Panc1 (cell line): Measurements from ENCODE around the gene CHKB. TPM values are rescaled to one million over a fixed set of nuclear protein-coding genes. Genes with fewer than 3 reads are reported as not detected.

ENCODE experiments used
- ATAC-seq: fragments of 200-7000 bp; cut with Tn5 transposase; 2 replicates; pipeline ENCODE4 v1.9.1; 2020; ENCODE audit warnings: mild to moderate bottlenecking, moderate library complexity
- BruUV-seq: library from RNA; stranded (reverse); fragments of 400-500 nt; replicated peaks from 2 replicates; lab custom pipeline; 2021; lab: Mats Ljungman, UMichigan
- CTCF ChIA-PET: fragments of 300-600 bp; sonication (Branson Sonifier 250); formaldehyde crosslinking; loops from one replicate; lab custom pipeline; 2022; ENCODE audit warnings: antibody characterized with exemption; lab: Charles Lee
- POLR2A ChIA-PET: fragments of 300-600 bp; sonication (Branson Sonifier 250); formaldehyde crosslinking; loops from one replicate; lab custom pipeline; 2022; ENCODE audit warnings: antibody characterized with exemption; lab: Charles Lee
- DNase-seq: peaks from one replicate; pipeline ENCODE4 v3.0.0-alpha.2; 2010; ENCODE audit warnings: low read depth, low spot score
- H3K27ac ChIP-seq: 2 replicates; pipeline ENCODE4 v1.5.1; 2011; ENCODE audit warnings: mild to moderate bottlenecking, low read length, inconsistent platforms
- H3K27me3 ChIP-seq: fragments of 200-500 bp; sonication (Bioruptor generic); 2 replicates; pipeline ENCODE4 v1.6.0; 2014; ENCODE audit warnings: low read length, inconsistent platforms; ENCODE audit not compliant: control insufficient read depth, insufficient read depth
- H3K36me3 ChIP-seq: fragments of 200-500 bp; sonication (Bioruptor generic); 2 replicates; pipeline ENCODE4 v1.5.1; 2014; ENCODE audit warnings: inconsistent platforms, mild to moderate bottlenecking, low read length, moderate library complexity; ENCODE audit not compliant: control insufficient read depth, insufficient read depth
- H3K4me1 ChIP-seq: 2 replicates; pipeline ENCODE4 v1.5.1; 2011; ENCODE audit warnings: inconsistent platforms, mild to moderate bottlenecking, low read length, moderate library complexity; ENCODE audit not compliant: control insufficient read depth, insufficient read depth
- H3K4me3 ChIP-seq, 2 experiments: 2 replicates each; pipeline ENCODE4 v1.5.1; 2011 to 2012; ENCODE audit warnings: low read depth in 2 of 2, low read length in 2 of 2, mild to moderate bottlenecking in 2 of 2, inconsistent platforms in 1 of 2, moderate library complexity in 1 of 2
- H3K9me3 ChIP-seq: fragments of 200-500 bp; sonication (Bioruptor generic); 2 replicates; pipeline ENCODE4 v1.5.1; 2014; ENCODE audit warnings: low read depth, mild to moderate bottlenecking, inconsistent platforms, low read length, moderate library complexity; ENCODE audit not compliant: control insufficient read depth, insufficient read depth
- CTCF ChIP-seq: fragments of 450-650 bp; IDR thresholded peaks from 2 replicates; pipeline ENCODE4 v1.5.1; 2017; ENCODE audit warnings: mild to moderate bottlenecking
- POLR2AphosphoS5 ChIP-seq: IDR thresholded peaks from 2 replicates; pipeline ENCODE4 v1.6.1; 2012; ENCODE audit warnings: mild to moderate bottlenecking, low read depth, low read length, moderate library complexity
- REST ChIP-seq, 2 experiments: IDR thresholded peaks; 2 replicates each; pipeline ENCODE4 v1.6.1; 2011 to 2012; ENCODE audit warnings: low read depth in 2 of 2, control low read depth in 1 of 2, low read length in 1 of 2, mild to moderate bottlenecking in 1 of 2, moderate library complexity in 1 of 2; ENCODE audit not compliant: insufficient read depth in 1 of 2
- SIN3A ChIP-seq: IDR thresholded peaks from 2 replicates; pipeline ENCODE4 v1.6.1; 2012; ENCODE audit warnings: low read depth, mild to moderate bottlenecking, low read length, moderate library complexity, borderline replicate concordance; ENCODE audit not compliant: insufficient read depth
- TCF7L2 ChIP-seq: IDR thresholded peaks from 2 replicates; pipeline ENCODE4 v1.6.1; 2011; ENCODE audit warnings: mild to moderate bottlenecking, low read depth, low read length, inconsistent platforms
- in situ Hi-C: cut with HindIII; loops from 2 replicates; pipeline ENCODE4 v1.10.0; 2016; ENCODE audit warnings: low sequenced_read_pairs, low pct_unique_long_range_greater_than_20kb
- intact Hi-C: fragments of 100-400 bp; cut with micrococcal nuclease; formaldehyde crosslinking; loops from one replicate; pipeline ENCODE4 v1.10.0; 2022; ENCODE audit not compliant: unreplicated experiment
- total RNA-seq: library from RNA; stranded (reverse); gene quantifications from one replicate; pipeline ENCODE4 v1.2.1, GENCODE V29; 2021; ENCODE audit not compliant: unreplicated experiment

The CHKB gene
- total RNA-seq, 1 experiment from 2014 or later = 43.5 TPM

- DNase-seq (no peak), ATAC-seq (no peak)
- 0 out of 2 replicates have a peak, but pooled peaks cover 2% of the 10 kb centered on the region for H3K4me1 ChIP-seq
- CTCF ChIA-PET = interaction anchor here (0.6 kb wide), 1 partner anchor 639 kb away, joined by 3 read pairs; no protein-coding TSS in a partner anchor
- no peak for TF ChIP-seq SIN3A
- no peak for TF ChIP-seq TCF7L2
- no TSS peak for BruUV-seq
- POLR2A ChIA-PET = no interaction called here
- H3K27me3 ChIP-seq = no peaks in the 10 kb centered on the region
- no peaks in the 10 kb centered on the region for H3K36me3 ChIP-seq
- no peak overlapping the region for H3K27ac ChIP-seq
- in situ Hi-C loops (no loop called here), intact Hi-C loops (no loop called here)
- H3K4me3 ChIP-seq = no peak overlapping the region
- no peaks in the 10 kb centered on the region for H3K9me3 ChIP-seq
These were observed 14.0 kb downstream of the CHKB start for GRCh38 chr22:50568626-50569025.

- ATAC-seq (no peak), DNase-seq (no peak)
- POLR2A ChIA-PET = no interaction called here
- Histone ChIP-seq H3K27ac (no peak overlapping the region), H3K27me3 (no peaks in the 10 kb centered on the region), H3K4me3 (no peak overlapping the region), H3K4me1 (0 out of 2 replicates have a peak, but pooled peaks cover 4% of the 10 kb centered on the region), H3K36me3 (no peaks in the 10 kb centered on the region), H3K9me3 (no peaks in the 10 kb centered on the region)
- CTCF ChIA-PET = no interaction called here
- no TSS peak for BruUV-seq
- in situ Hi-C loops = no loop called here
- TF ChIP-seq SIN3A = no peak
- no peak for TF ChIP-seq POLR2AphosphoS5
- TF ChIP-seq REST (IDR thresholded peaks at IDR 0.05; ENCODE audit: insufficient read depth in 1 of 2, low read depth in 2 of 2, low read length in 1 of 2) = no peak
- no peak for TF ChIP-seq CTCF
- no peak for TF ChIP-seq TCF7L2
- intact Hi-C loops = no loop called here
These were observed 14.9 kb downstream of the CHKB start for GRCh38 chr22:50567721-50568252.

GRCh38 chr22:50564289-50564688 is 18.4 kb downstream of the CHKB start:
- no peaks in the 10 kb centered on the region for H3K36me3 ChIP-seq
- no peak overlapping the region for H3K4me3 ChIP-seq
- ATAC-seq (no peak), DNase-seq (no peak)
- TF ChIP-seq CTCF = no peak
- TF ChIP-seq TCF7L2 = no peak
- no peak for TF ChIP-seq REST (IDR thresholded peaks at IDR 0.05; ENCODE audit: insufficient read depth in 1 of 2, low read depth in 2 of 2, low read length in 1 of 2)
- no peak for TF ChIP-seq POLR2AphosphoS5
- no peak for TF ChIP-seq SIN3A
- intact Hi-C loops (no loop called here), in situ Hi-C loops (no loop called here)
- H3K27me3 ChIP-seq = no peaks in the 10 kb centered on the region
- ChIA-PET CTCF (no interaction called here), POLR2A (interaction anchor here (0.7 kb wide), 1 partner anchor 66 kb away, joined by 4 read pairs; no protein-coding TSS in a partner anchor)
- BruUV-seq = no TSS peak
- H3K27ac ChIP-seq = no peak overlapping the region
- H3K4me1 ChIP-seq = 0 out of 2 replicates have a peak, but pooled peaks cover 4% of the 10 kb centered on the region
- no peaks in the 10 kb centered on the region for H3K9me3 ChIP-seq
